HCT116 (cell line): ENCODE data around the gene VAV2. TPM values are rescaled to one million over a fixed set of nuclear protein-coding genes. Genes with fewer than 3 reads are reported as not detected.

ENCODE experiments used
- ATAC-seq: fragments of 200-7000 bp; cut with Tn5 transposase; 2 replicates; pipeline ENCODE4 v1.9.1; 2020; ENCODE audit warnings: mild to moderate bottlenecking, moderate library complexity
- BruUV-seq: library from RNA; stranded (reverse); fragments of 400-500 nt; replicated peaks from 2 replicates; lab custom pipeline; 2021; lab: Mats Ljungman, UMichigan
- CTCF ChIA-PET: fragments of 300-600 bp; sonication (Branson Sonifier 250); formaldehyde crosslinking; loops from one replicate; lab custom pipeline; 2021; ENCODE audit warnings: antibody characterized with exemption; lab: Charles Lee
- POLR2A ChIA-PET: fragments of 300-600, 350-600 bp; sonication (Branson Sonifier 250); formaldehyde crosslinking; loops from one replicate; lab custom pipeline; 2021; ENCODE audit warnings: antibody characterized with exemption; lab: Charles Lee
- RAD21 ChIA-PET, 2 experiments: fragments of 300-600 bp; sonication (Branson Sonifier 250); formaldehyde crosslinking; loops; one replicate each; lab custom pipeline; 2023; ENCODE audit warnings: low total read pairs in 2 of 2; ENCODE audit not compliant: uncharacterized antibody in 2 of 2, unreplicated experiment in 2 of 2, low non-redundant PET in 1 of 2; lab: Charles Lee
- DNase-seq: peaks from one replicate; pipeline ENCODE4 v3.0.0-alpha.2; 2010; ENCODE audit warnings: low read depth, low spot score
- H2AFZ ChIP-seq: fragments of 200-600 bp; shearing (Covaris generic), sonication (generic); 2 replicates; pipeline ENCODE4 v1.6.1; 2017; ENCODE audit warnings: low read depth, mixed run types, mixed read lengths, antibody characterized with exemption, low read length; ENCODE audit not compliant: poor library complexity, severe bottlenecking
- H3K27ac ChIP-seq: 2 replicates; pipeline ENCODE4 v1.5.1; 2012; ENCODE audit warnings: low read depth, low read length
- H3K27me3 ChIP-seq: fragments of 200-600 bp; sonication (generic); 2 replicates; pipeline ENCODE4 v1.6.1; 2016; ENCODE audit warnings: mixed run types, low read length, mixed read lengths; ENCODE audit not compliant: insufficient read depth
- H3K36me3 ChIP-seq, 2 experiments: fragments of 200-500 bp in 1 of 2; fragments of 200-600 bp in 1 of 2; sonication (Bioruptor generic) in 1 of 2; sonication (generic) in 1 of 2; 2 replicates each; pipeline versions ENCODE4 v1.5.1 to v1.6.1; 2014 to 2016; ENCODE audit warnings: low read length in 2 of 2, inconsistent platforms in 1 of 2, mixed read lengths in 1 of 2, mixed run types in 1 of 2; ENCODE audit not compliant: insufficient read depth in 2 of 2, control insufficient read depth in 1 of 2
- H3K4me1 ChIP-seq, 2 experiments: fragments of 200-600 bp in 1 of 2; sonication (generic) in 1 of 2; 2 replicates each; pipeline versions ENCODE4 v1.5.1 to v1.6.1; 2012 to 2017; ENCODE audit warnings: low read length in 2 of 2, inconsistent platforms in 1 of 2, mild to moderate bottlenecking in 1 of 2, mixed read lengths in 1 of 2, mixed run types in 1 of 2, moderate library complexity in 1 of 2; ENCODE audit not compliant: insufficient read depth in 2 of 2, control insufficient read depth in 1 of 2
- H3K4me2 ChIP-seq: fragments of 200-600 bp; sonication (generic); 2 replicates; pipeline ENCODE4 v1.6.1; 2017; ENCODE audit warnings: mixed run types, low read length, mixed read lengths
- H3K4me3 ChIP-seq, 2 experiments: fragments of 200-600 bp in 1 of 2; sonication (generic) in 1 of 2; replicated peaks in 1 of 2; 2 replicates each; pipeline ENCODE4 v1.5.1; 2011 to 2016; ENCODE audit warnings: low read length in 2 of 2, control low read depth in 1 of 2, low read depth in 1 of 2, mild to moderate bottlenecking in 1 of 2, mixed read lengths in 1 of 2, mixed run types in 1 of 2
- H3K79me2 ChIP-seq: fragments of 200-600 bp; sonication (generic); 2 replicates; pipeline ENCODE4 v1.6.1; 2017; ENCODE audit warnings: mild to moderate bottlenecking, mixed run types, low read length, moderate library complexity, mixed read lengths; ENCODE audit not compliant: insufficient read depth
- H3K9ac ChIP-seq: fragments of 200-600 bp; sonication (generic); 2 replicates; pipeline ENCODE4 v1.6.1; 2016; ENCODE audit warnings: low read length, mixed read lengths
- H3K9me2 ChIP-seq: fragments of 200-600 bp; sonication (generic), shearing (Covaris generic); 2 replicates; pipeline ENCODE4 v1.6.1; 2017; ENCODE audit warnings: mixed run types, mild to moderate bottlenecking, moderate library complexity; ENCODE audit not compliant: insufficient read depth
- H3K9me3 ChIP-seq, 2 experiments: fragments of 200-500 bp in 1 of 2; fragments of 200-600 bp in 1 of 2; sonication (Bioruptor generic) in 1 of 2; sonication (generic) in 1 of 2; 2 replicates each; pipeline ENCODE4 v1.6.1; 2014 to 2017; ENCODE audit warnings: low read length in 2 of 2, mixed read lengths in 2 of 2, inconsistent platforms in 1 of 2, low read depth in 1 of 2, mild to moderate bottlenecking in 1 of 2, mixed run types in 1 of 2, moderate library complexity in 1 of 2; ENCODE audit not compliant: control insufficient read depth in 1 of 2, insufficient read depth in 1 of 2
- H4K20me1 ChIP-seq: fragments of 200-600 bp; sonication (generic), shearing (Covaris generic); 2 replicates; pipeline ENCODE4 v1.6.1; 2017; ENCODE audit warnings: mixed run types, mild to moderate bottlenecking, moderate library complexity; ENCODE audit not compliant: insufficient read depth
- CBX3 ChIP-seq: IDR thresholded peaks from 2 replicates; pipeline ENCODE4 v1.6.1; 2012; ENCODE audit warnings: low read depth
- CEBPB ChIP-seq: IDR thresholded peaks from 2 replicates; pipeline ENCODE4 v1.6.1; 2012; ENCODE audit warnings: low read depth
- EGR1 ChIP-seq: IDR thresholded peaks from 2 replicates; pipeline ENCODE4 v1.6.1; 2012; ENCODE audit warnings: low read depth
- ELF1 ChIP-seq: IDR thresholded peaks from 2 replicates; pipeline ENCODE4 v1.6.1; 2012; ENCODE audit warnings: low read depth, borderline replicate concordance
- EZH2 ChIP-seq: fragments of 200-600 bp; sonication (generic); IDR thresholded peaks from 2 replicates; pipeline ENCODE4 v1.6.1; 2017; ENCODE audit warnings: antibody characterized with exemption, mixed run types
- EZH2phosphoT487 ChIP-seq: fragments of 200-600 bp; IDR thresholded peaks from 2 replicates; pipeline ENCODE4 v1.6.1; 2018; ENCODE audit warnings: antibody characterized with exemption, borderline replicate concordance
- FOSL1 ChIP-seq: IDR thresholded peaks from 2 replicates; pipeline ENCODE4 v1.6.1; 2012; ENCODE audit warnings: low read depth
- JUND ChIP-seq: IDR thresholded peaks from 2 replicates; pipeline ENCODE4 v1.6.1; 2012
- MAX ChIP-seq: IDR thresholded peaks from 2 replicates; pipeline ENCODE4 v1.6.1; 2012
- POLR2A ChIP-seq: IDR thresholded peaks from 2 replicates; pipeline ENCODE4 v1.7.0; 2011; ENCODE audit warnings: borderline replicate concordance; ENCODE audit not compliant: insufficient read depth, insufficient read length; ENCODE audit errors: extremely low read depth
- POLR2AphosphoS5 ChIP-seq: IDR thresholded peaks from 2 replicates; pipeline ENCODE4 v1.6.1; 2011; ENCODE audit warnings: mild to moderate bottlenecking, low read depth, low read length, moderate library complexity
- RAD21 ChIP-seq: IDR thresholded peaks from 2 replicates; pipeline ENCODE4 v1.6.1; 2012; ENCODE audit warnings: low read depth, mild to moderate bottlenecking
- SIN3A ChIP-seq: IDR thresholded peaks from 2 replicates; pipeline ENCODE4 v1.6.1; 2012; ENCODE audit warnings: low read depth
- YY1 ChIP-seq: IDR thresholded peaks from 2 replicates; pipeline ENCODE4 v1.6.1; 2011; ENCODE audit warnings: low read length, low read depth, moderate library complexity, mild to moderate bottlenecking; ENCODE audit not compliant: insufficient replicate concordance; ENCODE audit errors: extremely low read depth
- ZBTB33 ChIP-seq: IDR thresholded peaks from 2 replicates; pipeline ENCODE4 v1.6.1; 2011; ENCODE audit warnings: mild to moderate bottlenecking, low read length, moderate library complexity; ENCODE audit not compliant: insufficient replicate concordance; ENCODE audit errors: extremely low read depth
- ZFX ChIP-seq: fragments of 450-650 bp; IDR thresholded peaks from 2 replicates; pipeline ENCODE4 v1.6.1; 2017
- ZNF274 ChIP-seq: fragments of 200-500 bp; sonication (Bioruptor generic); IDR thresholded peaks from 2 replicates; pipeline ENCODE4 v1.6.1; 2014; ENCODE audit warnings: mild to moderate bottlenecking, low read depth, low read length, inconsistent platforms
- intact Hi-C: fragments of 100-400 bp; cut with micrococcal nuclease; formaldehyde crosslinking; loops from 2 replicates; pipeline ENCODE4 v1.10.0; 2022
- total RNA-seq: library from RNA; stranded (reverse); gene quantifications from one replicate; pipeline ENCODE4 v1.2.1, GENCODE V29; 2021; ENCODE audit not compliant: unreplicated experiment

Gene VAV2
- total RNA-seq, 1 experiment from 2014 or later = 33.2 TPM

GRCh38 chr9:134029248-134030226, 37.4 kb upstream of the VAV2 start (continued):
- TF ChIP-seq RAD21 = no peak
- TF ChIP-seq, all 23 proteins: peak for 0

GRCh38 chr9:134028575-134029247, 36.6 kb upstream of the VAV2 start:
- TF ChIP-seq POLR2AphosphoS5 (no peak), ELF1 (no peak), EZH2phosphoT487 (no peak), ZBTB33 (no peak), EZH2 (no peak), POLR2A (no peak), YY1 (no peak), ZNF274 (no peak), CBX3 (no peak), RAD21 (no peak), CEBPB (no peak), FOSL1 (no peak), JUND (no peak), SIN3A (no peak), ZFX (no peak), EGR1 (no peak), MAX (no peak)
- no peaks in the 10 kb centered on the region; the same call in 1 of the 2 replicates for H3K79me2 ChIP-seq
- no peak overlapping the region for H3K9ac ChIP-seq
- intact Hi-C loops = no loop called here
- H3K9me3 ChIP-seq = no peaks in the 10 kb centered on the region
- peaks cover 8 to 12% of the 10 kb centered on the region in 2 experiments; a peak in 2 of 4 replicates for H3K36me3 ChIP-seq
- no TSS peak for BruUV-seq
- CTCF ChIA-PET = no interaction called here
- POLR2A ChIA-PET = no interaction called here
- ATAC-seq (no peak), DNase-seq (no peak)
- no peak overlapping the region for H2AFZ ChIP-seq
- RAD21 ChIA-PET = no interaction called here
- H3K9me2 ChIP-seq = no peaks in the 10 kb centered on the region
- H4K20me1 ChIP-seq = no peaks in the 10 kb centered on the region
- no peaks in the 10 kb centered on the region for H3K27me3 ChIP-seq
- no peak overlapping the region for H3K4me3 ChIP-seq
- H3K4me1 ChIP-seq = peaks cover 3 to 17% of the 10 kb centered on the region in 2 experiments; a peak in 3 of 4 replicates
- no peak overlapping the region for H3K27ac ChIP-seq
- no peak overlapping the region for H3K4me2 ChIP-seq
